Measurements from ENCODE around the gene TLK1. TPM values are rescaled to one million over a fixed set of nuclear protein-coding genes. Genes with fewer than 3 reads are reported as not detected.

Gene TLK1
- total RNA-seq, 1 experiment from 2014 or later = 79.1 TPM

DNA sequence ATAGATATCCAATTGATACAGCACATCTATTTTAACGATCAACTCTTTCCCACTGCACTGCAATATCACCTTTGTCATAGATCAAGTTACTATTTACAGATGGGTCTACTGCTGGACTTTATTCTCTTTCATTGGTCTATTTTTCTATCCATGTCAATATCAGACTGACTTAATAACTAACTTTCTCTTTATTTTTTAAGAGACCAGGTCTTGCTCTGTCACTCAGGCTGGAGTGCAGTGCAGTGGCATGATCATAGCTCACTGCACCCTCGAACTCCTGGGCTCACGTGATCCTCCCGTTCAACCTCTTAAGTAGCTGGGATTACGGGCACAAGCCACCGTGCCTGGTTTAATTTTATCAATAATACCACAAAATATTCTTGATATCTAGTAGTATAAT is 71.2 kb downstream of the TLK1 start:
- Histone ChIP-seq H3K4me1 (ENCODE audit: insufficient read depth, low read length, poor library complexity, severe bottlenecking) (peaks cover 4% of the 10 kb centered on the region), H3K27ac (ENCODE audit: low read depth, low read length, poor library complexity, severe bottlenecking) (no peak overlapping the region), H3K27me3 (replicated peaks; ENCODE audit: insufficient read depth, low read depth, low read length, poor library complexity) (no peaks in the 10 kb centered on the region), H3K9me3 (ENCODE audit: low read depth, low read length, poor library complexity, severe bottlenecking) (no peaks in the 10 kb centered on the region), H3K4me3 (ENCODE audit: low read depth, low read length, poor library complexity, severe bottlenecking) (no peak overlapping the region), H3K36me3 (ENCODE audit: insufficient read depth, low read length, poor library complexity, severe bottlenecking) (no peaks in the 10 kb centered on the region)
- POLR2A ChIA-PET (ENCODE audit: low non-redundant PET) = no interaction called here
- no TSS peak for BruUV-seq (replicated peaks)
- no peak for DNase-seq (ENCODE audit: low spot score)
- CTCF ChIA-PET = no interaction called here
- TF ChIP-seq, protein P1, sequence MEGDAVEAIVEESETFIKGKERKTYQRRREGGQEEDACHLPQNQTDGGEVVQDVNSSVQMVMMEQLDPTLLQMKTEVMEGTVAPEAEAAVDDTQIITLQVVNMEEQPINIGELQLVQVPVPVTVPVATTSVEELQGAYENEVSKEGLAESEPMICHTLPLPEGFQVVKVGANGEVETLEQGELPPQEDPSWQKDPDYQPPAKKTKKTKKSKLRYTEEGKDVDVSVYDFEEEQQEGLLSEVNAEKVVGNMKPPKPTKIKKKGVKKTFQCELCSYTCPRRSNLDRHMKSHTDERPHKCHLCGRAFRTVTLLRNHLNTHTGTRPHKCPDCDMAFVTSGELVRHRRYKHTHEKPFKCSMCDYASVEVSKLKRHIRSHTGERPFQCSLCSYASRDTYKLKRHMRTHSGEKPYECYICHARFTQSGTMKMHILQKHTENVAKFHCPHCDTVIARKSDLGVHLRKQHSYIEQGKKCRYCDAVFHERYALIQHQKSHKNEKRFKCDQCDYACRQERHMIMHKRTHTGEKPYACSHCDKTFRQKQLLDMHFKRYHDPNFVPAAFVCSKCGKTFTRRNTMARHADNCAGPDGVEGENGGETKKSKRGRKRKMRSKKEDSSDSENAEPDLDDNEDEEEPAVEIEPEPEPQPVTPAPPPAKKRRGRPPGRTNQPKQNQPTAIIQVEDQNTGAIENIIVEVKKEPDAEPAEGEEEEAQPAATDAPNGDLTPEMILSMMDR (conservative IDR thresholded peaks at IDR 0.05; ENCODE audit: low read depth, low read length) = no peak
- TF ChIP-seq EZH2 (IDR thresholded peaks at IDR 0.05; ENCODE audit: borderline replicate concordance, low read depth, low read length, poor library complexity, severe bottlenecking) = no peak
- intact Hi-C loops (cut with micrococcal nuclease; ENCODE audit: unreplicated experiment) = loop anchor here (5.0 kb wide), 1 partner anchor 117 kb away; no protein-coding TSS in a partner anchor

DNA sequence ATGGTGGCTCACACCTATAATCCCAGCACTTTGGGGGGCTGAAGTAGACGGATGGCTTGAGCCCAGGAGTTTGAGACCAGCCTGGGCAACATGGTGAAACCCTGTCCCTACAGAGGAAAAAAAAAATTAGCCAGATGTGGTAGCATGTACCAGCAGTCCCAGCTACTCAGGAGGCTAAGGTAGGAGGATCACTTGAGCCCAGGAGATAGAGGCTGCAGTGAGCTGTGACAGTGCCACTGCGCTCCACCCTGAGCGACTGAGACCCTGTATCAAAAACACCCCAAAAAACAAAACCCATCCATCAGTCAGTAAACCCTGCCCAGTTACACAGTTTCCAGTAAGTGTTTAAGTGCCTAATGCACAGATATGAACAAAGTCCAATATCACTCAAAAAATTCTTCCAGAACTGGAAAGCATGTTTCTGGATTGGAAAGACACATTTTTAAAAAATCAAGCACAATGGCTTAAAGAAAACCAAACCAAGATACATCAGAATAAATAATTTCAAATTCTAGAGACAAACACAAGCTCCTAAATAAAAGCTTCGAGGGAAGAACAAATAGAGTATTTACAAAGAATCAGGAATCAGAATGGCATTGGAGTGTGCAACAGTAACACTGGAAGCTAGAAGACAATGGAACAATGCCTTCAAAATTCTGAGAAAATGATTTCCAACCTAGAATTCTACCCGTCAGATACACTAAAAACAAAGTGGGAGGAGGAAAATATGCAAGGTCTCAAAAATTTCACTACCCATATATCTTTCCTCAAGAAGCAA is 72.4 kb downstream of the TLK1 start:
- no peak for DNase-seq (ENCODE audit: low spot score)
- Histone ChIP-seq H3K4me1 (ENCODE audit: insufficient read depth, low read length, poor library complexity, severe bottlenecking) (peaks cover 16% of the 10 kb centered on the region), H3K27ac (ENCODE audit: low read depth, low read length, poor library complexity, severe bottlenecking) (no peak overlapping the region), H3K4me3 (ENCODE audit: low read depth, low read length, poor library complexity, severe bottlenecking) (no peak overlapping the region), H3K36me3 (ENCODE audit: insufficient read depth, low read length, poor library complexity, severe bottlenecking) (no peaks in the 10 kb centered on the region), H3K27me3 (replicated peaks; ENCODE audit: insufficient read depth, low read depth, low read length, poor library complexity) (no peaks in the 10 kb centered on the region), H3K9me3 (ENCODE audit: low read depth, low read length, poor library complexity, severe bottlenecking) (no peaks in the 10 kb centered on the region)
- intact Hi-C loops (cut with micrococcal nuclease; ENCODE audit: unreplicated experiment) = loop anchor here (5.0 kb wide), 1 partner anchor 116 kb away; no protein-coding TSS in a partner anchor
- ChIA-PET POLR2A (ENCODE audit: low non-redundant PET) (interaction anchor here (0.6 kb wide), 2 partner anchors 35 to 1762 kb away, joined by 3 to 4 read pairs; no protein-coding TSS in a partner anchor), CTCF (no interaction called here)
- TF ChIP-seq EZH2 (IDR thresholded peaks at IDR 0.05; ENCODE audit: borderline replicate concordance, low read depth, low read length, poor library complexity, severe bottlenecking) = no peak
- TF ChIP-seq, protein P1 (conservative IDR thresholded peaks at IDR 0.05; ENCODE audit: low read depth, low read length) = no peak
- BruUV-seq (replicated peaks) = no TSS peak

DNA sequence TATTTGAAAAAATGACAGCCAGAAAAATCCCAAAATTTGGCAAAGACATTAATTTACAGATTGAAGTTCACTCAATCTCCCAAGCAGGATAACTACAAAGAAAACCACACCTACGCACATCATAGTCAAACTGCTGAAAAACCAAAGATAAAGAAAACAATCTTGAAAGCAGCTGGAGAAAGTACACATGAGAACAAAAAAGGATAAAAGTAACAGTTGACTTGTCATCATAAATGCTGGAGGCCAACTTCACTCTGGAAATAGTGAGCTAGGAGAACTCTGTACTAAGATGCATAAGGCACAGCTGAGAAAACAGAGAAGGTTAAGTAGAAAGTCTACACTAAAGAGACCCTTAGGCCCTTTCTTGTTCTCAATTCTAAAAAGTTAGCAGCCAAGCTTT is 73.1 kb downstream of the TLK1 start:
- no peak for DNase-seq (ENCODE audit: low spot score)
- no peaks in the 10 kb centered on the region for H3K9me3 ChIP-seq (ENCODE audit: low read depth, low read length, poor library complexity, severe bottlenecking)
- TF ChIP-seq, protein P1 (conservative IDR thresholded peaks at IDR 0.05; ENCODE audit: low read depth, low read length) = no peak
- BruUV-seq (replicated peaks) = no TSS peak
- H3K27me3 ChIP-seq (replicated peaks; ENCODE audit: insufficient read depth, low read depth, low read length, poor library complexity) = no peaks in the 10 kb centered on the region
- ChIA-PET POLR2A (ENCODE audit: low non-redundant PET) (interaction anchor here (0.6 kb wide), 2 partner anchors 34 to 1762 kb away, joined by 3 to 4 read pairs; no protein-coding TSS in a partner anchor), CTCF (no interaction called here)
- no peak overlapping the region for H3K4me3 ChIP-seq (ENCODE audit: low read depth, low read length, poor library complexity, severe bottlenecking)
- H3K27ac ChIP-seq (ENCODE audit: low read depth, low read length, poor library complexity, severe bottlenecking) = no peak overlapping the region
- peaks cover 19% of the 10 kb centered on the region for H3K4me1 ChIP-seq (ENCODE audit: insufficient read depth, low read length, poor library complexity, severe bottlenecking)
- intact Hi-C loops (cut with micrococcal nuclease; ENCODE audit: unreplicated experiment) = loop anchor here (5.0 kb wide), 1 partner anchor 115 kb away; no protein-coding TSS in a partner anchor
- H3K36me3 ChIP-seq (ENCODE audit: insufficient read depth, low read length, poor library complexity, severe bottlenecking) = no peaks in the 10 kb centered on the region
